Breast epithelium (tissue), 4 donors: Measurements from ENCODE around the gene ARL6IP5. TPM values are rescaled to one million over a fixed set of nuclear protein-coding genes. Genes with fewer than 3 reads are reported as not detected.

Source experiments
- DNase-seq, 2 donors: peaks; one replicate each; pipeline ENCODE4 v3.0.0-alpha.2; 2019; ENCODE audit warnings: low spot score in 2 of 2
- H3K27ac ChIP-seq, 2 donors: fragments of 200-600 bp; sonication (generic) in 1 of 2; one replicate each; pipeline ENCODE4 v1.5.1; 2016 to 2019; ENCODE audit warnings: mild to moderate bottlenecking in 1 of 2
- H3K27me3 ChIP-seq, 2 donors: fragments of 200-600 bp; sonication (generic) in 1 of 2; one replicate each; pipeline versions ENCODE4 v1.5.1 to v1.6.0; 2017 to 2019; ENCODE audit warnings: control low read depth in 1 of 2, mild to moderate bottlenecking in 1 of 2
- H3K36me3 ChIP-seq: fragments of 200-600 bp; one replicate; pipeline ENCODE4 v1.5.1; 2019
- H3K4me1 ChIP-seq, 2 donors: fragments of 200-600 bp; sonication (generic); one replicate each; pipeline ENCODE4 v1.5.1; 2016 to 2019; ENCODE audit warnings: control low read depth in 1 of 2
- H3K4me3 ChIP-seq, 3 donors: fragments of 200-600 bp; sonication (generic); 1 replicate in 2 of 3; 2 replicates in 1 of 3; pipeline ENCODE4 v1.5.1; 2016 to 2019; ENCODE audit warnings: mild to moderate bottlenecking in 3 of 3, moderate library complexity in 2 of 3
- H3K9me3 ChIP-seq, 2 donors: fragments of 200-600 bp; sonication (generic) in 1 of 2; one replicate each; pipeline ENCODE4 v1.5.1; 2016 to 2019; ENCODE audit warnings: control low read depth in 1 of 2
- POLR2A ChIP-seq: fragments of 450-650 bp; IDR thresholded peaks from one replicate; pipeline ENCODE4 v1.6.1; 2016; ENCODE audit warnings: antibody characterized with exemption, mild to moderate bottlenecking, moderate library complexity
- POLR2AphosphoS5 ChIP-seq, 3 donors: sonication (generic); formaldehyde crosslinking; IDR thresholded peaks; one replicate each; pipeline ENCODE4 v1.6.1; 2017; ENCODE audit warnings: antibody characterized with exemption in 3 of 3
- intact Hi-C: fragments of 100-400 bp; cut with DNase I; formaldehyde crosslinking; loops from one replicate; pipeline ENCODE4 v1.15.1; 2023; ENCODE audit warnings: low total_unique reads
- total RNA-seq, 3 donors: library from RNA; depleted of rRNA; stranded (reverse); fragments of >200 nt; gene quantifications; one replicate each; pipeline ENCODE4 v1.1.0, GENCODE V29; 2016
- TF ChIP-seq, protein P1 (sequence below), 3 donors: fragments of 450-650 bp; IDR thresholded peaks; one replicate each; pipeline ENCODE4 v1.5.1; 2016 to 2017; ENCODE audit warnings: antibody characterized with exemption in 3 of 3, mild to moderate bottlenecking in 3 of 3, moderate library complexity in 3 of 3

The ARL6IP5 gene
- total RNA-seq, 3 donors from 2014 or later: 123 to 210 (median 174) TPM

DNA sequence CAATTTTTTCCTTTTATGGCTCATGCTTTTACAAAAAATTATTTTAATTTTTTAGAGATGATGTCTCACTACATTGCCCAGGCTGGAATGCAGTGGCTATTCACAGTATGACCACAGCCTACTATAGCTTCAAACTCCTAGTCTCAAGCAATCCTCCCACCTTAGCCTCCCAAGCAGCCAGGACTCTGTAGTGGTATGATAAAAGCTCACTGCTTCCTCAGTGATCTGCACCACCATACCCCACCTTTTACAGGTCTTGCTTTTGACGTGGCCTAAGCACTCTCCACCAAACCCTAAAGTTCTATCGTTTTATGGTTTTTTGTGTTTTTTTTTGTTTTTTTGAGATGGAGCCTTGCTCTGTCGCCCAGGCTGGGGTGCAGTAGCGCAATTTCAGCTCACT lies 18.6 kb upstream of the ARL6IP5 start:
- no peak overlapping the region for H3K27ac ChIP-seq
- TF ChIP-seq, protein P1, sequence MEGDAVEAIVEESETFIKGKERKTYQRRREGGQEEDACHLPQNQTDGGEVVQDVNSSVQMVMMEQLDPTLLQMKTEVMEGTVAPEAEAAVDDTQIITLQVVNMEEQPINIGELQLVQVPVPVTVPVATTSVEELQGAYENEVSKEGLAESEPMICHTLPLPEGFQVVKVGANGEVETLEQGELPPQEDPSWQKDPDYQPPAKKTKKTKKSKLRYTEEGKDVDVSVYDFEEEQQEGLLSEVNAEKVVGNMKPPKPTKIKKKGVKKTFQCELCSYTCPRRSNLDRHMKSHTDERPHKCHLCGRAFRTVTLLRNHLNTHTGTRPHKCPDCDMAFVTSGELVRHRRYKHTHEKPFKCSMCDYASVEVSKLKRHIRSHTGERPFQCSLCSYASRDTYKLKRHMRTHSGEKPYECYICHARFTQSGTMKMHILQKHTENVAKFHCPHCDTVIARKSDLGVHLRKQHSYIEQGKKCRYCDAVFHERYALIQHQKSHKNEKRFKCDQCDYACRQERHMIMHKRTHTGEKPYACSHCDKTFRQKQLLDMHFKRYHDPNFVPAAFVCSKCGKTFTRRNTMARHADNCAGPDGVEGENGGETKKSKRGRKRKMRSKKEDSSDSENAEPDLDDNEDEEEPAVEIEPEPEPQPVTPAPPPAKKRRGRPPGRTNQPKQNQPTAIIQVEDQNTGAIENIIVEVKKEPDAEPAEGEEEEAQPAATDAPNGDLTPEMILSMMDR (IDR thresholded peaks at IDR 0.05): no peak
- TF ChIP-seq POLR2AphosphoS5 (IDR thresholded peaks at IDR 0.05): no peak
- TF ChIP-seq POLR2A: no peak
- no peak overlapping the region for H3K4me3 ChIP-seq
- no peaks in the 10 kb centered on the region for H3K4me1 ChIP-seq
- intact Hi-C loops: no loop called here
- DNase-seq: no peak
- no peaks in the 10 kb centered on the region for H3K27me3 ChIP-seq
- no peaks in the 10 kb centered on the region for H3K9me3 ChIP-seq
- no peaks in the 10 kb centered on the region for H3K36me3 ChIP-seq

DNA sequence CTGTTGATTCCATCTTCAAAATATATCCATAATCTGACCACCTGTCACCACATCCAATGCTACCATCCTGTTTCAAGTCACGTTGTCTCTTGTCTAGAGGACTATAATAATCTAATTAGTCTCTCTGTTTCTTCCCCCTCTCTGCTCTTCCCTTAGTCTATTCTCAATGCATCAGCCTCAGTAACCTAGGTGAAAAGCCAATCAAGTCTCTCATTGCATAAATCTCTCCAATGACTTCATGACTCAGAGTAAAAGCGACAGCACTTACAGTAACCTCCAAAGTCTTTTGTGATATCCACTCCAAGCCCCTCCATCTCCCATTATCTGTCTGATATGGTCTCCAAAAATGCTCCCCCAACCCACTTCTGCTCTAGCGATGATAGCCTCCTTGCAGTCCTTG lies 11.8 kb upstream of the ARL6IP5 start:
- intact Hi-C loops: no loop called here
- Histone ChIP-seq H3K27ac (no peak overlapping the region), H3K36me3 (no peaks in the 10 kb centered on the region), H3K4me3 (no peak overlapping the region), H3K9me3 (no peaks in the 10 kb centered on the region), H3K4me1 (no peaks in the 10 kb centered on the region), H3K27me3 (no peaks in the 10 kb centered on the region)
- TF ChIP-seq POLR2A: no peak
- TF ChIP-seq, protein P1 (IDR thresholded peaks at IDR 0.05): no peak
- no peak for TF ChIP-seq POLR2AphosphoS5 (IDR thresholded peaks at IDR 0.05)
- DNase-seq: no peak

DNA sequence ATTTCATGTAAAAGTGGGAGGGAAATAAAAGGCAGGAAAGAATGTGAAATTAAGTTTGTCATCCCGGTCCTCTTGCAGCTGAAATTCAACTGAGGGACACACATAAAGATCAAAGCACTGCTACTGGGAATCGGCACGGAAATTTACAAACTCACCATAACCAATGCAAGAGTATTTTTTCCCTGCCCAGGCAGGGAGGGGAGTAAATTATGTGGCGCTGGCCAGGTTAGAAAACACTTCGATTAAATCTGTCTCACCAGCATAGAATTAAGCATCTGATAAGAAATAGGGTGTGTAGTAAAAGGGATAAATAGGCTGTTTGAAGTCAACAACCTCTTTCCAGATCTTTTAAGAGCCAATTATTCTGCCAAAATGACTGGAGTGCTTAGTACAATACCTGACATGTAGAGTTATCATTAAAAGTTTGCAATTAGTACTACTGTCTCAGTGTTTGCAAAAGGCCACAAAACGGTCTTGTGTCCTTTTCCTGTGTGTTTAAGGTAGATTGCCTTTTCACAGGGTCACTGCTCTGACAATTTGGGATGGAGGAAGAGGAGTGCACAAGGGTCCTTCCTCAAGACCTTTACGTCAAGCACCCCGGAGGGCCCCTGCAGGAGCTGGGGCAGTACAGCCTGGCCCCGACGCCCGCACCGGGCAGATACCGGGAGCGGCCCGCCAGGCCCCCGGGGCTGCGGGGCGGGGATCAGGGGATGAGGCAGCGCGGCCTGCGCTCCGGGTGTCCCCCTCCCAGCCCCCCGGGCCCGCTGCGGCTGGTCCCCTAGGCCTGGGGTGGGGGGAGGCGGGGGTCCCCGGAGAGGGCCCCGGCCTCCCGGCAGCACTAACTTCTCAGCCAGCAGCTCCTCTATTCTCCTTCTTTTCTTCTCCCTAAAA lies 5.2 kb upstream of the ARL6IP5 start:
- Histone ChIP-seq H3K27me3 (no peaks in the 10 kb centered on the region), H3K27ac (peak overlapping the region; percentile 76 to 90), H3K4me1 (peaks cover 0 to 7% of the 10 kb centered on the region in 2 donors), H3K9me3 (no peaks in the 10 kb centered on the region), H3K4me3 (peak overlapping the region; percentile 75 to 98 (median 81)), H3K36me3 (no peaks in the 10 kb centered on the region)
- no peak for TF ChIP-seq POLR2A
- TF ChIP-seq POLR2AphosphoS5 (IDR thresholded peaks at IDR 0.05): no peak
- TF ChIP-seq, protein P1 (IDR thresholded peaks at IDR 0.05): no peak
- intact Hi-C loops: no loop called here
- no peak for DNase-seq

DNA sequence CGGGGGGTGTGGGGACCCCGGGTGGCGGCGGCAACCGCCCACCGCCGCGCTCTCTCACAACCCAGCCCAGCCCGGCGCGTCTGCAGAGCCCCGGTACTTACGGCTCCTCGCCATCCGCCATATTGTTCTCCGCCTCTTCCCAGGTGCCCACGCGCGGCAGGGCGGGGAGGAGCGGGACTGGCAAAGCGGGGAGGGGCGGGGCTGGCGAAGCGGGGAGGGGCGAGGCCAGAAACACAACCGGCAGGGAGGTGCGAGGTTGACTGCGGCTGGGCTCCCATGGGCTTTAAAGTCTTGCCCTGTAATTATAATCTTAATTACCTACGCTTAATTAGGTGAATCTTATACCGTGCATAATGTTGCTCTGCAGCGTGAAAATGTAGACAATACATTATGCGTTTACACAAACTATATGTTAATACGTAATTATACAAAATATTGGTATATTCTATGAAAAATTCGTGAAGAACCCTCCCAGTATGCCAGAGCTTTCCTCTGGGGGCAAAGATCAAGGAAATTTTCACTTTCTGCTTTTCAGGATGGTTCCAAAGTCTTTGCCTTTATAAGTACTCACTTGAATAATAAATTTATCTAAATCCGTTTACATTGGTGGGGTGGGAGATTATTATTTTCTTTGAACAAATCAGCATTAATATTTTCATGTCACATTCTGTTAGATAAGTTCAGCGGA lies 4.4 kb upstream of the ARL6IP5 start, which contains the start of gene UBA3:
Gene UBA3, minus strand, starts transcription at position 133 of the 688 bp plus-strand sequence. Its CDS starts 12 bp downstream, at position 121.
- TF ChIP-seq POLR2A: no peak
- peak in 2 of 3 donors; percentile 28 to 75 for TF ChIP-seq POLR2AphosphoS5 (IDR thresholded peaks at IDR 0.05)
- intact Hi-C loops: no loop called here
- Histone ChIP-seq H3K27ac (peak within 1 kb of the TSS; percentile 76 to 90), H3K4me3 (peak within 1 kb of the TSS; percentile 75 to 98 (median 81)), H3K9me3 (no peaks in the 10 kb centered on the region), H3K36me3 (no peaks in the 10 kb centered on the region), H3K27me3 (no peaks in the 10 kb centered on the region), H3K4me1 (peaks cover 0 to 7% of the 10 kb centered on the region in 2 donors)
- peak; percentile 87 to 92 for DNase-seq

DNA sequence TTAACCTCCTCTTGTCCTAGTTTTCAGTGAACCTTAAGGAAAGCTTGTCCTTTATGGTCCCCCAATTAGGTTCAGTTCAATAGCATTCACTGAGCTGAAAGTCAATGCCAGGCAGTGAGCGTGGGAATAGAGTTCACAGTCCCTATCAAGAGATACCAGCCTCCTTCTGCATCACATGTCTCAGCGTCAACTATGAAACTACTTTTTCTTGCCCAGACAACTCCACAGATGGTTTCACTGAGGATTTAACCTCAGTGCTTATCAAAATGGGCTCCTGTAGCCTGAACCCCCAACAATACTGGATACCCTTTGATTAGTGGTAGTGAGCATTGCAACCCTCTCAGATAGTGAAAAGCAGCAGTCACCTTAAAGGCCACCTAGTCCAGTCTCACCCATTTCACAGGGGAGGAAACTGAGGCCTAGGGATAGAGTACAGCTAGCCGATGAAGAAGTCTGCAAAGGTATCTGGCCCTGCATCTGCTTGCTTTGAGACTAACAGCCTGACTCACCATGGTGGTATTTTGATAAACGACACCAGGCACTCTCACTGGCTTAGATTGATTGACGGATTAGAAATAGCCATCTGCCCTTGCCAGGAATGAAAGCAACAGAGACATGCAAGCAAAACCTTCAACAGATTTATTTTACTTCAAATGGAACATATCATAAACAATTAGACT lies 3.0 kb upstream of the ARL6IP5 start:
- Histone ChIP-seq H3K27me3 (no peaks in the 10 kb centered on the region), H3K4me1 (peaks cover 0 to 7% of the 10 kb centered on the region in 2 donors), H3K4me3 (no peak overlapping the region), H3K9me3 (no peaks in the 10 kb centered on the region), H3K27ac (peak overlapping the region; percentile 7 to 34), H3K36me3 (no peaks in the 10 kb centered on the region)
- intact Hi-C loops: no loop called here
- DNase-seq: no peak
- no peak for TF ChIP-seq POLR2AphosphoS5 (IDR thresholded peaks at IDR 0.05)
- TF ChIP-seq, protein P1 (IDR thresholded peaks at IDR 0.05): no peak
- TF ChIP-seq POLR2A: no peak
